H1 (cell line): Measurements from ENCODE around the gene HLX. TPM values are rescaled to one million over a fixed set of nuclear protein-coding genes. Genes with fewer than 3 reads are reported as not detected.

Experiments
- ASH2L ChIP-seq: fragments of 200-600, 300-600 bp; sonication (generic); IDR thresholded peaks from one replicate; pipeline ENCODE4 v1.7.1; 2017; ENCODE audit warnings: low read length
- BACH1 ChIP-seq: IDR thresholded peaks from 2 replicates; pipeline ENCODE4 v1.6.1; 2012; ENCODE audit warnings: low read length, improper control_type of control experiment
- BCL11A ChIP-seq, 2 experiments: IDR thresholded peaks; one replicate each; pipeline ENCODE4 v1.6.1; 2011; ENCODE audit warnings: low read depth in 2 of 2, low read length in 2 of 2, mild to moderate bottlenecking in 2 of 2
- BRCA1 ChIP-seq: IDR thresholded peaks from 2 replicates; pipeline ENCODE4 v1.6.1; 2012; ENCODE audit warnings: low read depth, low read length, improper control_type of control experiment
- CHD1 ChIP-seq: IDR thresholded peaks from 2 replicates; pipeline ENCODE4 v1.6.1; 2012; ENCODE audit warnings: low read depth, low read length, improper control_type of control experiment
- CHD2 ChIP-seq: IDR thresholded peaks from 2 replicates; pipeline ENCODE4 v1.6.1; 2012; ENCODE audit warnings: low read length, improper control_type of control experiment
- EGR1 ChIP-seq: IDR thresholded peaks from 2 replicates; pipeline ENCODE4 v1.6.1; 2011; ENCODE audit warnings: low read depth, low read length, borderline replicate concordance
- EP300 ChIP-seq, 2 experiments: IDR thresholded peaks; 1 replicate in 1 of 2; 2 replicates in 1 of 2; pipeline ENCODE4 v1.6.1; 2011 to 2012; ENCODE audit warnings: low read depth in 2 of 2, low read length in 2 of 2, mild to moderate bottlenecking in 2 of 2, borderline replicate concordance in 1 of 2, inconsistent platforms in 1 of 2, moderate library complexity in 1 of 2
- GABPA ChIP-seq: IDR thresholded peaks from 2 replicates; pipeline ENCODE4 v1.6.1; 2011; ENCODE audit warnings: mild to moderate bottlenecking, low read length, moderate library complexity, borderline replicate concordance; ENCODE audit not compliant: insufficient read depth
- JUND ChIP-seq: IDR thresholded peaks from 2 replicates; pipeline ENCODE4 v1.6.1; 2011; ENCODE audit warnings: mild to moderate bottlenecking, improper control_type of control experiment, low read length
- KDM1A ChIP-seq: fragments of 200-600, 300-600 bp; sonication (generic); IDR thresholded peaks from 2 replicates; pipeline ENCODE4 v1.7.1; 2016; ENCODE audit warnings: mild to moderate bottlenecking, low read length, borderline replicate concordance
- KDM4A ChIP-seq: IDR thresholded peaks from one replicate; pipeline ENCODE4 v1.7.1; 2012; ENCODE audit warnings: low read depth, mild to moderate bottlenecking, moderate library complexity, low read length, inconsistent platforms; ENCODE audit not compliant: severe bottlenecking
- NRF1 ChIP-seq: IDR thresholded peaks from 2 replicates; pipeline ENCODE4 v1.6.1; 2011; ENCODE audit warnings: mild to moderate bottlenecking, low read depth, low read length, improper control_type of control experiment
- RAD21 ChIP-seq, 2 experiments: IDR thresholded peaks in 1 of 2; conservative IDR thresholded peaks in 1 of 2; 2 replicates each; pipeline ENCODE4 v1.6.1; 2011; ENCODE audit warnings: low read depth in 2 of 2, low read length in 2 of 2, improper control_type of control experiment in 1 of 2, inconsistent platforms in 1 of 2, mild to moderate bottlenecking in 1 of 2, moderate library complexity in 1 of 2
- RBBP5 ChIP-seq: IDR thresholded peaks from 2 replicates; pipeline ENCODE4 v1.7.1; 2012; ENCODE audit warnings: low read depth, mild to moderate bottlenecking, inconsistent platforms, low read length, moderate library complexity, borderline replicate concordance
- RNF2 ChIP-seq: fragments of 200-900, 300-1000 bp; sonication (generic); IDR thresholded peaks from 2 replicates; pipeline ENCODE4 v1.7.1; 2016; ENCODE audit warnings: borderline replicate concordance, low read depth, mild to moderate bottlenecking, antibody characterized with exemption, low read length; ENCODE audit not compliant: poor library complexity, severe bottlenecking; ENCODE audit errors: missing control alignments
- SP4 ChIP-seq: IDR thresholded peaks from 2 replicates; pipeline ENCODE4 v1.6.1; 2012; ENCODE audit warnings: low read length, inconsistent platforms
- SUZ12 ChIP-seq: fragments of 200-600 bp; sonication (generic); IDR thresholded peaks from 2 replicates; pipeline ENCODE4 v1.6.1; 2012; ENCODE audit warnings: mild to moderate bottlenecking, inconsistent platforms, low read length, moderate library complexity, mixed read lengths
- TEAD4 ChIP-seq: IDR thresholded peaks from 2 replicates; pipeline ENCODE4 v1.6.1; 2012; ENCODE audit warnings: low read depth, low read length, inconsistent platforms, mixed read lengths
- polyA plus RNA-seq, 7 experiments: library from polyadenylated mRNA; depleted of rRNA in 3 of 7; stranded (reverse) in 5 of 7; unstranded in 2 of 7; fragments of >200 nt in 5 of 7; fragments of 200-250 nt in 2 of 7; gene quantifications; 1 replicate in 5 of 7; 2 replicates in 1 of 7; 4 replicates in 1 of 7; pipeline versions ENCODE4 v1.2.1 to v1.2.3, GENCODE V29; 2011 to 2013; ENCODE audit warnings: missing spikeins in 2 of 7, mixed read lengths in 2 of 7
- total RNA-seq: library from RNA; stranded (reverse); fragmentation: NEBNext Ultra II Directional; extraction: Animal tissue kit (Norgen Biotek cat#: 25700); gene quantifications from 2 replicates; pipeline ENCODE4 v1.2.1, GENCODE V29; 2021

The HLX gene
- total and polyA plus RNA-seq, 2 of the 8 experiments (the other 6 are each of a cell fraction or from before 2014, with no cell fraction given) = 0.11 to 0.30 TPM

DNA sequence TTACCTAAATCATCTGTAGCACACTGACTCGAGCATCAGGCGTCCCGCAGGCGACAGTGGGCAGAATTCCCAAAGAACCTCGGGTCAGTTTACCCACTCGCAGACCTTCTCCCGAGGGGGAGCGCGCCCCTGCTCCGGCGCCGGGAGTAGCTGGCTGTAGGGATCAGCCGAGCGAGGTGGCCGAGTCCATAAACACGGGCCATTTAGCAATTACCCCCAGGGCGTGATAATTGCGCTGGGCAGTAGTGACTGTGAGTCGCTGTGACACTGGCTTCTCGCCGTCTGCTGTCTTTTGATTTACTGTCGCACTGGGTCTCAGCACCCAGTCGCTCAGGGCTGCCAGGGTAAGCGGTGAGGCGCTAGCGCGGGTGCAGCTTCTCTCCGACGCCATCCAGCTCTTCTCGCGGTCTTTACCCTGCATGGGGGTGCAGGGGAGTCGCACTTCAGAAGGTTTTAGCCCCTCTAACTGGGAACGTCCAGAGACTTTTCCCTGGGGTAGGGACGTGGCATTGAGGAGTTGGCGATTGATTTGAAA, 16.2 kb downstream of the HLX start (continued):
- TF ChIP-seq RBBP5 (no peak), KDM1A (no peak), KDM4A (no peak), RAD21 (IDR thresholded peaks at IDR 0.05 in 1 of 2, conservative IDR thresholded peaks at IDR 0.05 in 1 of 2; ENCODE audit: low read depth in 2 of 2, low read length in 2 of 2) (no peak), ASH2L (peak; percentile 16), SP4 (no peak), TEAD4 (no peak), EGR1 (no peak), GABPA (no peak), CHD2 (peak; percentile 67; the same call in 1 of the 2 replicates), BCL11A (IDR thresholded peaks at IDR 0.05; ENCODE audit: low read depth in 2 of 2, low read length in 2 of 2) (no peak), RNF2 (peak; percentile 57), JUND (no peak), BRCA1 (no peak), CHD1 (no peak), BACH1 (no peak), SUZ12 (peak; percentile 82), EP300 (IDR thresholded peaks at IDR 0.05; ENCODE audit: borderline replicate concordance in 1 of 2, low read depth in 2 of 2, low read length in 2 of 2) (no peak), NRF1 (no peak)
